A549 (cell line): ENCODE data around the gene TFDP3. TPM values are rescaled to one million over a fixed set of nuclear protein-coding genes. Genes with fewer than 3 reads are reported as not detected.

Source experiments
- ATAC-seq, 2 experiments: fragments of 200-7000 bp in 1 of 2; fragments of >200 bp in 1 of 2; cut with Nextera tagmentation in 1 of 2; cut with Tn5 transposase in 1 of 2; 3 replicates each; pipeline versions ENCODE4 v1.8.0 to v1.9.1; 2018 to 2020; ENCODE audit warnings: mild to moderate bottlenecking in 1 of 2, moderate library complexity in 1 of 2
- CTCF ChIA-PET: fragments of 300-600 bp; sonication (Branson Sonifier 250); formaldehyde crosslinking; extraction: SDS; loops from one replicate; lab custom pipeline; 2021; ENCODE audit warnings: antibody characterized with exemption, inconsistent platforms; lab: Yijun Ruan, JAX
- POLR2A ChIA-PET: fragments of 350-600 bp; formaldehyde crosslinking; extraction: SDS; loops from one replicate; lab custom pipeline; 2021; ENCODE audit warnings: antibody characterized with exemption, inconsistent platforms; lab: Yijun Ruan, JAX
- DNase-seq, 2 experiments: peaks; one replicate each; pipeline versions ENCODE4 v3.0.0 to v3.0.0-alpha.2; 2011 to 2016; ENCODE audit warnings: low read depth in 1 of 2, low spot score in 1 of 2
- FAIRE-seq: peaks from 2 replicates; lab custom pipeline; 2011; peaks lifted over from hg19 to GRCh38; lab: Jason Lieb, UNC
- H3K27ac ChIP-seq, 2 experiments: fragments of >200 bp; sonication (Bioruptor Twin); formaldehyde crosslinking; 3 replicates each; pipeline ENCODE4 v1.5.1; 2016 to 2017
- H3K4me1 ChIP-seq: fragments of >200 bp; sonication (Bioruptor Twin); formaldehyde crosslinking; 3 replicates; pipeline ENCODE4 v1.6.1; 2016
- H3K4me2 ChIP-seq: fragments of >200 bp; sonication (Bioruptor Twin); formaldehyde crosslinking; 3 replicates; pipeline ENCODE4 v1.6.1; 2016
- H3K4me3 ChIP-seq: fragments of >200 bp; sonication (Bioruptor Twin); formaldehyde crosslinking; 3 replicates; pipeline ENCODE4 v1.5.1; 2016
- H3K9me3 ChIP-seq: fragments of >200 bp; sonication (Bioruptor Twin); formaldehyde crosslinking; 3 replicates; pipeline ENCODE4 v1.6.1; 2016
- ATOH8 ChIP-seq: fragments of 250-450 bp; sonication (Bioruptor Pico); IDR thresholded peaks from 2 replicates; pipeline ENCODE4 v1.5.0; 2020; ENCODE audit warnings: low read depth, mild to moderate bottlenecking, moderate library complexity
- BHLHE40 ChIP-seq: IDR thresholded peaks from 2 replicates; pipeline ENCODE4 v1.6.1; 2012; ENCODE audit warnings: low read depth, low read length, inconsistent platforms
- CHD4 ChIP-seq: fragments of 200-600 bp; sonication (generic); IDR thresholded peaks from 2 replicates; pipeline ENCODE4 v1.6.1; 2016; ENCODE audit warnings: antibody characterized with exemption, mild to moderate bottlenecking, borderline replicate concordance
- EHF ChIP-seq: fragments of 250-450 bp; sonication (Bioruptor Pico); IDR thresholded peaks from 2 replicates; pipeline ENCODE4 v1.5.0; 2020; ENCODE audit warnings: mild to moderate bottlenecking
- HDAC2 ChIP-seq: fragments of 200-600 bp; sonication (generic); IDR thresholded peaks from 2 replicates; pipeline ENCODE4 v1.6.1; 2016
- HES2 ChIP-seq: fragments of >200 bp; sonication (Bioruptor Twin); formaldehyde crosslinking; IDR thresholded peaks from 2 replicates; pipeline ENCODE4 v1.6.1; 2016
- HMGXB4 ChIP-seq: fragments of 250-450 bp; sonication (Bioruptor Pico); IDR thresholded peaks from 2 replicates; pipeline ENCODE4 v1.5.0; 2021; ENCODE audit warnings: mild to moderate bottlenecking, moderate library complexity, borderline replicate concordance
- KDM1A ChIP-seq: fragments of 200-600 bp; sonication (generic); IDR thresholded peaks from 2 replicates; pipeline ENCODE4 v1.6.1; 2016; ENCODE audit warnings: low read depth, mild to moderate bottlenecking
- NFE2L2 ChIP-seq: fragments of 150-350 bp; conservative IDR thresholded peaks from 2 replicates; pipeline ENCODE4 v1.6.1; 2014; ENCODE audit warnings: low read length
- NR3C1 ChIP-seq: fragments of >200 bp; sonication (Bioruptor Twin); formaldehyde crosslinking; IDR thresholded peaks from 3 replicates; pipeline ENCODE4 v1.6.1; 2017
- PBX3 ChIP-seq: IDR thresholded peaks from 2 replicates; pipeline ENCODE4 v1.6.1; 2012
- PHF8 ChIP-seq: fragments of 200-600 bp; sonication (generic); IDR thresholded peaks from 2 replicates; pipeline ENCODE4 v1.6.1; 2016; ENCODE audit warnings: low read depth, mild to moderate bottlenecking, antibody characterized with exemption, moderate library complexity, borderline replicate concordance
- POLR2A ChIP-seq: IDR thresholded peaks from 2 replicates; pipeline ENCODE4 v1.6.1; 2012; ENCODE audit warnings: mild to moderate bottlenecking, low read length
- POLR2AphosphoS2 ChIP-seq: conservative IDR thresholded peaks from 2 replicates; pipeline ENCODE4 v1.6.1; 2012; ENCODE audit warnings: low read length, improper control_type of control experiment, inconsistent platforms
- RAD21 ChIP-seq, 2 experiments: fragments of >200 bp in 1 of 2; sonication (Bioruptor Twin) in 1 of 2; formaldehyde crosslinking in 1 of 2; IDR thresholded peaks in 1 of 2; conservative IDR thresholded peaks in 1 of 2; 2 replicates in 1 of 2; 3 replicates in 1 of 2; pipeline ENCODE4 v1.6.1; 2012 to 2018; ENCODE audit warnings: inconsistent platforms in 1 of 2
- RFX5 ChIP-seq: fragments of 450-650 bp; IDR thresholded peaks from 2 replicates; pipeline ENCODE4 v1.7.1; 2014; ENCODE audit warnings: antibody characterized with exemption, mild to moderate bottlenecking, moderate library complexity
- ZC3H11A ChIP-seq: fragments of 450-650 bp; IDR thresholded peaks from 2 replicates; pipeline ENCODE4 v1.6.1; 2014; ENCODE audit warnings: antibody characterized with exemption, mild to moderate bottlenecking
- ZFP36 ChIP-seq: fragments of 450-650 bp; IDR thresholded peaks from 2 replicates; pipeline ENCODE4 v1.6.1; 2014; ENCODE audit warnings: borderline replicate concordance; ENCODE audit not compliant: partially characterized antibody
- WGBS: methylation state at CpG from one replicate; pipeline ENCODE4 v1.1.6; 2017; ENCODE audit errors: missing lambda C conversion rate; 5-methylcytosine and 5-hydroxymethylcytosine counted together
- polyA plus RNA-seq, 4 experiments: library from polyadenylated mRNA; depleted of rRNA in 3 of 4; stranded (reverse); fragments of >200 nt; fragmentation: RNase III in 1 of 4; extraction: RNeasy Plus Mini Kit Qiagen cat#74134 plus additional on column Dnase treatment in 1 of 4; gene quantifications; 2 replicates in 3 of 4; 3 replicates in 1 of 4; pipeline ENCODE4 v1.2.3, GENCODE V29; 2011 to 2017

The TFDP3 gene
- polyA plus RNA-seq, 2 of the 4 experiments (the other 2 are of a cell fraction), result not detected

- POLR2A ChIA-PET, result no interaction called here
- WGBS, result 58% methylated on average over 5 of the region's 5 CpGs
- H3K4me3 ChIP-seq, result no peak overlapping the region
- H3K27ac ChIP-seq, result no peak overlapping the region
- no peak for ATAC-seq
- H3K4me2 ChIP-seq, result no peak overlapping the region
- no peak for FAIRE-seq
- H3K9me3 ChIP-seq, result 0 out of 3 replicates have a peak, but pooled peaks cover 2% of the 10 kb centered on the region
- no peaks in the 10 kb centered on the region for H3K4me1 ChIP-seq
- CTCF ChIA-PET, result interaction anchor here (1.5 kb wide), 1 partner anchor 21 kb away, joined by 7 read pairs; no protein-coding TSS in a partner anchor
- TF ChIP-seq HMGXB4 (CRISPR knock-in tag), result no peak
- no peak for TF ChIP-seq HES2
- no peak for TF ChIP-seq ATOH8 (CRISPR knock-in tag)
- no peak for TF ChIP-seq EHF
- DNase-seq, result no peak
Measured at GRCh38 chrX:133250184-133251100, 32.3 kb upstream of the TFDP3 start.

- TF ChIP-seq RAD21 (conservative IDR thresholded peaks at IDR 0.05 in 1 of 2, IDR thresholded peaks at IDR 0.05 in 1 of 2) (peak in 1 of 2 experiments; percentile 5; a peak in 1 of 5 replicates), POLR2A (no peak)
Measured at GRCh38 chrX:133249266-133250058, 31.3 kb upstream of the TFDP3 start.

GRCh38 chrX:133248177-133248576 lies 30.0 kb upstream of the TFDP3 start:
- H3K4me1 ChIP-seq, result no peaks in the 10 kb centered on the region
- TF ChIP-seq BHLHE40, result no peak
- TF ChIP-seq PHF8, result no peak
- TF ChIP-seq NR3C1, result no peak
- TF ChIP-seq NFE2L2, result no peak
- no peak for TF ChIP-seq POLR2AphosphoS2
- TF ChIP-seq CHD4, result no peak
- TF ChIP-seq, all 56 proteins: peak for 0
- ATAC-seq (no peak), DNase-seq (no peak), FAIRE-seq (no peak)
- H3K4me3 ChIP-seq, result no peak overlapping the region
- ChIA-PET CTCF (interaction anchor here (1.2 kb wide), 1 partner anchor 10 kb away, joined by 3 read pairs; no protein-coding TSS in a partner anchor), POLR2A (no interaction called here)
- WGBS, result 0% methylated on average over 2 of the region's 2 CpGs
- no peak overlapping the region for H3K27ac ChIP-seq
- H3K9me3 ChIP-seq, result 0 out of 3 replicates have a peak, but pooled peaks cover 2% of the 10 kb centered on the region
- no peak overlapping the region for H3K4me2 ChIP-seq

More at GRCh38 chrX:133249266-133250058, 31.3 kb upstream of the TFDP3 start:
- ATAC-seq (no peak), FAIRE-seq (no peak), DNase-seq (peak; percentile 2)
- 0% methylated on average over 4 of the region's 4 CpGs for whole genome bisulfite sequencing
- Histone ChIP-seq H3K4me3 (no peak overlapping the region), H3K9me3 (0 out of 3 replicates have a peak, but pooled peaks cover 2% of the 10 kb centered on the region), H3K4me2 (no peak overlapping the region), H3K27ac (no peak overlapping the region), H3K4me1 (no peaks in the 10 kb centered on the region)
- CTCF ChIA-PET, result interaction anchor here (0.5 to 1.6 kb wide), 3 partner anchors 20 to 503 kb away, joined by 3 to 7 read pairs (median 5); no protein-coding TSS in a partner anchor
- POLR2A ChIA-PET, result no interaction called here

GRCh38 chrX:133246921-133247320 lies 28.8 kb upstream of the TFDP3 start:
- CTCF ChIA-PET, result no interaction called here
- Histone ChIP-seq H3K4me1 (no peaks in the 10 kb centered on the region), H3K4me3 (no peak overlapping the region), H3K9me3 (0 out of 3 replicates have a peak, but pooled peaks cover 2% of the 10 kb centered on the region), H3K4me2 (no peak overlapping the region), H3K27ac (no peak overlapping the region)
- DNase-seq, result no peak
- no peak for ATAC-seq
- FAIRE-seq, result no peak
- POLR2A ChIA-PET, result no interaction called here
- no peak for TF ChIP-seq PBX3
- no peak for TF ChIP-seq RFX5
- no peak for TF ChIP-seq KDM1A
- no peak for TF ChIP-seq ZC3H11A
- no peak for TF ChIP-seq BHLHE40
- TF ChIP-seq ATOH8 (CRISPR knock-in tag), result no peak
- no peak for TF ChIP-seq HDAC2
- peak; percentile 89 for TF ChIP-seq ZFP36
